Measurements from ENCODE around the gene RASGRF2. TPM values are rescaled to one million over a fixed set of nuclear protein-coding genes. Genes with fewer than 3 reads are reported as not detected.

The RASGRF2 gene
- total and polyA plus RNA-seq, 2 of the 13 experiments (the other 11 are each of a cell fraction or from before 2014, with no cell fraction given): 23.6 to 29.0 TPM

GRCh38 chr5:81067406-81067805, 107.2 kb downstream of the RASGRF2 start (continued):
- no peak for TF ChIP-seq KDM4B (CRISPR knock-in tag; IDR thresholded peaks at IDR 0.05)
- no peak for TF ChIP-seq ATF4 (CRISPR knock-in tag; IDR thresholded peaks at IDR 0.05)
- TF ChIP-seq PPARG (CRISPR knock-in tag; conservative IDR thresholded peaks at IDR 0.05): no peak
- TF ChIP-seq HOXA5 (CRISPR knock-in tag; IDR thresholded peaks at IDR 0.05): no peak

GRCh38 chr5:81068063-81068462, 107.9 kb downstream of the RASGRF2 start:
- Histone ChIP-seq H3K4me2 (ENCODE audit: low read depth, low read length) (no peak overlapping the region), H3K4me1 (ENCODE audit: insufficient read depth, low read length) (no peaks in the 10 kb centered on the region; the same call in 1 of the 2 replicates), H3K4me3 (replicated peaks in 1 of 3; ENCODE audit: insufficient read depth in 1 of 3, low read depth in 2 of 3, low read length in 3 of 3) (no peak overlapping the region), H3K9me3 (ENCODE audit: low read length) (no peaks in the 10 kb centered on the region), H3K36me3 (replicated peaks in 1 of 2; ENCODE audit: control insufficient read depth in 1 of 2, insufficient read depth in 2 of 2, low read length in 2 of 2) (peaks cover 14 to 52% of the 10 kb centered on the region in 2 experiments), H2AFZ (ENCODE audit: low read length) (no peak overlapping the region), H3K27ac (ENCODE audit: extremely low read length, insufficient read depth, low read length) (no peak overlapping the region), H3K9ac (ENCODE audit: insufficient read depth, low read depth, low read length) (no peak overlapping the region), H4K20me1 (ENCODE audit: insufficient read depth, low read length) (no peaks in the 10 kb centered on the region), H3K79me2 (ENCODE audit: insufficient read depth, low read length) (peaks cover 8% of the 10 kb centered on the region), H3K27me3 (ENCODE audit: control insufficient read depth in 1 of 2, insufficient read depth in 2 of 2, low read length in 2 of 2) (no peaks in the 10 kb centered on the region)
- ATAC-seq (no peak), FAIRE-seq (no peak), DNase-seq (ENCODE audit: low spot score) (no peak)
- no TSS peak for BruUV-seq (replicated peaks)
- ChIA-PET POLR2A (no interaction called here), CTCF (ENCODE audit: low intra/inter-chr PET ratio, low total read pairs) (no interaction called here)
- 97% methylated on average over 6 of the region's 6 CpGs for WGBS (ENCODE audit: low lambda C conversion rate)
- intact Hi-C loops (cut with micrococcal nuclease; ENCODE audit: unreplicated experiment) (no loop called here), in situ Hi-C loops (cut with HindIII; ENCODE audit: extremely low pct_ligation_motif_present, low pct_unique_long_range_greater_than_20kb) (no loop called here)
- TF ChIP-seq KLF13 (CRISPR knock-in tag; IDR thresholded peaks at IDR 0.05) (no peak), POLR2AphosphoS5 (IDR thresholded peaks at IDR 0.05; ENCODE audit: low read depth, low read length) (no peak), ZMAT3 (CRISPR knock-in tag; conservative IDR thresholded peaks at IDR 0.05) (no peak), HMGA1 (CRISPR knock-in tag; conservative IDR thresholded peaks at IDR 0.05) (no peak), ZBTB49 (CRISPR knock-in tag; IDR thresholded peaks at IDR 0.05; ENCODE audit: borderline replicate concordance) (no peak), TCF7 (IDR thresholded peaks at IDR 0.05; ENCODE audit: low read depth) (no peak), ZNF740 (CRISPR knock-in tag; IDR thresholded peaks at IDR 0.05) (no peak), ZNF775 (CRISPR knock-in tag; IDR thresholded peaks at IDR 0.05; ENCODE audit: borderline replicate concordance) (no peak), FIP1L1 (IDR thresholded peaks at IDR 0.05; ENCODE audit: borderline replicate concordance, insufficient read depth, low read depth, low read length) (no peak), POGK (CRISPR knock-in tag; conservative IDR thresholded peaks at IDR 0.05) (no peak), TEAD3 (CRISPR knock-in tag; optimal IDR thresholded peaks at IDR 0.05; ENCODE audit: borderline replicate concordance) (no peak), MIXL1 (CRISPR knock-in tag; IDR thresholded peaks at IDR 0.05) (no peak), MTERF4 (CRISPR knock-in tag; IDR thresholded peaks at IDR 0.05) (no peak)

Measured in HepG2 (cell line).